Liver (tissue), 9 donors: ENCODE data around the gene CHD5. TPM values are rescaled to one million over a fixed set of nuclear protein-coding genes. Genes with fewer than 3 reads are reported as not detected.

Experiments
- DNase-seq: peaks from one replicate; pipeline ENCODE4 v3.0.0-alpha.2; 2017; ENCODE audit warnings: low spot score
- H3K27ac ChIP-seq, 2 donors: one replicate each; pipeline ENCODE4 v1.7.0; 2013; ENCODE audit warnings: inconsistent platforms in 2 of 2, low read length in 2 of 2, control low read depth in 1 of 2, low read depth in 1 of 2, mild to moderate bottlenecking in 1 of 2
- H3K27me3 ChIP-seq, 4 donors: one replicate each; pipeline versions ENCODE4 v1.6.1 to v1.7.0; 2013; ENCODE audit warnings: low read length in 3 of 4, inconsistent platforms in 1 of 4, mild to moderate bottlenecking in 1 of 4, moderate library complexity in 1 of 4; ENCODE audit not compliant: control insufficient read depth in 4 of 4, insufficient read depth in 4 of 4
- H3K36me3 ChIP-seq, 4 donors: one replicate each; pipeline versions ENCODE4 v1.6.1 to v1.7.0; 2013; ENCODE audit warnings: low read length in 3 of 4, mild to moderate bottlenecking in 3 of 4, low read depth in 1 of 4, moderate library complexity in 1 of 4; ENCODE audit not compliant: control insufficient read depth in 4 of 4, insufficient read depth in 3 of 4
- H3K4me1 ChIP-seq, 4 donors: one replicate each; pipeline versions ENCODE4 v1.6.1 to v1.7.0; 2013; ENCODE audit warnings: low read length in 3 of 4, mild to moderate bottlenecking in 3 of 4, moderate library complexity in 1 of 4; ENCODE audit not compliant: control insufficient read depth in 4 of 4, insufficient read depth in 4 of 4
- H3K4me3 ChIP-seq, 3 donors: one replicate each; pipeline versions ENCODE4 v1.6.1 to v1.7.0; 2013; ENCODE audit warnings: low read length in 3 of 3, control low read depth in 1 of 3, low read depth in 1 of 3, mild to moderate bottlenecking in 1 of 3
- H3K9ac ChIP-seq, 2 donors: one replicate each; pipeline ENCODE4 v1.7.0; 2013; ENCODE audit warnings: low read length in 2 of 2, mild to moderate bottlenecking in 2 of 2, moderate library complexity in 2 of 2, control low read depth in 1 of 2, low read depth in 1 of 2
- H3K9me3 ChIP-seq, 4 donors: one replicate each; pipeline versions ENCODE4 v1.6.1 to v1.7.0; 2013; ENCODE audit warnings: low read length in 3 of 4; ENCODE audit not compliant: control insufficient read depth in 4 of 4
- EGR1 ChIP-seq, 2 donors: IDR thresholded peaks; 2 replicates each; pipeline ENCODE4 v1.6.1; 2016 to 2018; ENCODE audit warnings: antibody characterized with exemption in 2 of 2, low read depth in 2 of 2
- FOXA1 ChIP-seq: IDR thresholded peaks from 2 replicates; pipeline ENCODE4 v1.6.1; 2016; ENCODE audit warnings: antibody characterized with exemption
- FOXA2 ChIP-seq: IDR thresholded peaks from 2 replicates; pipeline ENCODE4 v1.6.1; 2016; ENCODE audit warnings: antibody characterized with exemption
- GABPA ChIP-seq, 2 donors: IDR thresholded peaks in 1 of 2; conservative IDR thresholded peaks in 1 of 2; 2 replicates each; pipeline ENCODE4 v1.6.1; 2016; ENCODE audit warnings: antibody characterized with exemption in 2 of 2, mild to moderate bottlenecking in 1 of 2, moderate library complexity in 1 of 2
- HNF4A ChIP-seq, 2 donors: conservative IDR thresholded peaks; 2 replicates each; pipeline ENCODE4 v1.6.1; 2016; ENCODE audit warnings: antibody characterized with exemption in 2 of 2, mild to moderate bottlenecking in 2 of 2
- HNF4G ChIP-seq: IDR thresholded peaks from 2 replicates; pipeline ENCODE4 v1.6.1; 2016; ENCODE audit warnings: antibody characterized with exemption
- JUND ChIP-seq, 2 donors: IDR thresholded peaks; 2 replicates each; pipeline ENCODE4 v1.6.1; 2016; ENCODE audit warnings: antibody characterized with exemption in 2 of 2
- NR2F2 ChIP-seq: IDR thresholded peaks from 2 replicates; pipeline ENCODE4 v1.6.1; 2016; ENCODE audit warnings: antibody characterized with exemption
- RAD21 ChIP-seq, 2 donors: IDR thresholded peaks; 2 replicates each; pipeline ENCODE4 v1.6.1; 2016; ENCODE audit warnings: antibody characterized with exemption in 2 of 2, mild to moderate bottlenecking in 2 of 2
- RXRA ChIP-seq, 2 donors: IDR thresholded peaks; 2 replicates each; pipeline ENCODE4 v1.6.1; 2017 to 2018; ENCODE audit warnings: antibody characterized with exemption in 2 of 2, mild to moderate bottlenecking in 1 of 2
- SP1 ChIP-seq: IDR thresholded peaks from 2 replicates; pipeline ENCODE4 v1.6.1; 2018; ENCODE audit warnings: antibody characterized with exemption, mild to moderate bottlenecking
- TAF1 ChIP-seq: conservative IDR thresholded peaks from 2 replicates; pipeline ENCODE4 v1.6.1; 2016; ENCODE audit warnings: antibody characterized with exemption, mild to moderate bottlenecking
- YY1 ChIP-seq: IDR thresholded peaks from 2 replicates; pipeline ENCODE4 v1.6.1; 2016; ENCODE audit warnings: antibody characterized with exemption, mild to moderate bottlenecking
- WGBS: extraction: QIAGEN DNeasy Blood & Tissue Kit; methylation state at CpG from one replicate; pipeline ENCODE4 v1.1.7; 2013; 5-methylcytosine and 5-hydroxymethylcytosine counted together
- polyA plus RNA-seq, 2 donors: library from polyadenylated mRNA; stranded (reverse) in 1 of 2; unstranded in 1 of 2; fragments of 200-250 nt in 1 of 2; fragments of >200 nt in 1 of 2; fragmentation: Nextera tagmentation in 1 of 2; extraction: Ambion mirVana in 1 of 2; gene quantifications; one replicate each; pipeline versions ENCODE4 v1.2.1 to v1.2.3, GENCODE V29; 2013 to 2015
- total RNA-seq, 2 donors: library from RNA; depleted of rRNA; stranded (reverse); fragments of >200 nt; gene quantifications; one replicate each; pipeline ENCODE4 v1.2.3, GENCODE V29; 2014
- TF ChIP-seq, protein P1 (sequence below): IDR thresholded peaks from 2 replicates; pipeline ENCODE4 v1.6.1; 2016; ENCODE audit warnings: antibody characterized with exemption
- TF ChIP-seq, protein P2 (sequence below): IDR thresholded peaks from 2 replicates; pipeline ENCODE4 v1.6.1; 2016; ENCODE audit warnings: antibody characterized with exemption
- TF ChIP-seq, protein P3 (sequence below): fragments of 150-350 bp; IDR thresholded peaks from 2 replicates; pipeline ENCODE4 v1.5.1; 2017; ENCODE audit warnings: improper control_type of control experiment, low read depth, low read length; ENCODE audit not compliant: missing input control
- TF ChIP-seq, protein P4 (sequence below): IDR thresholded peaks from 2 replicates; pipeline ENCODE4 v1.6.1; 2016; ENCODE audit warnings: antibody characterized with exemption, mild to moderate bottlenecking
- TF ChIP-seq, protein P5 (sequence below): IDR thresholded peaks from 2 replicates; pipeline ENCODE4 v1.6.1; 2016; ENCODE audit warnings: antibody characterized with exemption
- donor health status: healthy.
- donor health status: healthy.
- donor health status: healthy.
- donor health status: healthy.
- donor health status: healthy.

CHD5 gene
- total and polyA plus RNA-seq, 4 donors: under 0.01 to 0.08 TPM; not detected in 2

DNA sequence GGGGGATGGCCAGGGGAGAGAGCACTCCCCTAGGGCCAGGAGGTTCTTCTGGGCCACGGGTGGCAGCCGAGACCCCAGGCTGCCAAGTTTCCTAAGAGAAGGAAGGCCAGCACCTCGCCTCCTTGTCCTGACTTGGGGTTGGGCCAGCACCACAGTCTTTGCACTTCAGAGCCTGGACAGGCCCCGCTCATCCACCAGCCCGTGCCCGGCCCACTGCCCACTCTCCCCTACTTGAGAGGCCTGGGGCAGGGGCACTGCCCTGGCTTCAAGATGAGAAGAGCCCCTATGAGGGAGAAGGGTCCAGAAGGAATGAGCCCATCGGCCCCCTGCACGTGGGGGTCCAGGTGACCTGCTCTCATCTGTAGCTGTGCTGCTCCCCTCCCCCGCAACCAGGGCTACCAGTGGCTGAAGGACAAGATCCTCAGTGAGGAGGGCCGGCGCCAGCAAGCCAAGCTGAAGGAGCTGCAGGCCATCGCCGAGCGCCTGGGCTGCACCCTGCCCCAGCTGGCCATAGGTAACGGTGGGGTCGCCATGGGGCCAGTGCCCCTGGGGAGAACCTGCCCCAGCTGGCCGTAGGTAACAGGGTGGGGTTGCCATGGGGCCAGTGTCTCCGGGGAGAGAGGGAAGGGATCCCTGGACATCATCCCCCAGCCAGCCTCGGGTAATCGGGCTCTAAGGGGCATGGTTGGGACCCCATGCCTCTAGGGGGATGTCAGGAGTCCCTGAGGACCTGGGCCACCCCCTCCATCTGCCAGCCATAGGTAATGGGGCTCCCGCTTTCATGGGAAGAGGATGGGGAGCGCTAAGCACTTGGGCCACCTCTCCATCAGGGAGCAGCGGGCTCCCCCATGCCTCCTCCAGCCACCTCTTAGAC, 83.6 kb downstream of the CHD5 start:
- Histone ChIP-seq H3K27ac (no peak overlapping the region), H3K4me1 (no peaks in the 10 kb centered on the region), H3K36me3 (no peaks in the 10 kb centered on the region), H3K4me3 (no peak overlapping the region), H3K9ac (no peak overlapping the region), H3K27me3 (no peaks in the 10 kb centered on the region), H3K9me3 (no peaks in the 10 kb centered on the region)
- TF ChIP-seq JUND (IDR thresholded peaks at IDR 0.05) (no peak), SP1 (no peak), RXRA (IDR thresholded peaks at IDR 0.05) (no peak), YY1 (no peak), TAF1 (no peak), FOXA2 (no peak), HNF4G (no peak), RAD21 (IDR thresholded peaks at IDR 0.05) (no peak), GABPA (IDR thresholded peaks at IDR 0.05 in 1 of 2, conservative IDR thresholded peaks at IDR 0.05 in 1 of 2) (no peak), EGR1 (IDR thresholded peaks at IDR 0.05; ENCODE audit: low read depth in 2 of 2) (no peak), HNF4A (conservative IDR thresholded peaks at IDR 0.05) (no peak), FOXA1 (no peak), NR2F2 (no peak)
- TF ChIP-seq, protein P1, sequence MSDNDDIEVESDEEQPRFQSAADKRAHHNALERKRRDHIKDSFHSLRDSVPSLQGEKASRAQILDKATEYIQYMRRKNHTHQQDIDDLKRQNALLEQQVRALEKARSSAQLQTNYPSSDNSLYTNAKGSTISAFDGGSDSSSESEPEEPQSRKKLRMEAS: no peak
- TF ChIP-seq, protein P2, sequence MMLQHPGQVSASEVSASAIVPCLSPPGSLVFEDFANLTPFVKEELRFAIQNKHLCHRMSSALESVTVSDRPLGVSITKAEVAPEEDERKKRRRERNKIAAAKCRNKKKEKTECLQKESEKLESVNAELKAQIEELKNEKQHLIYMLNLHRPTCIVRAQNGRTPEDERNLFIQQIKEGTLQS: no peak
- TF ChIP-seq, protein P3, sequence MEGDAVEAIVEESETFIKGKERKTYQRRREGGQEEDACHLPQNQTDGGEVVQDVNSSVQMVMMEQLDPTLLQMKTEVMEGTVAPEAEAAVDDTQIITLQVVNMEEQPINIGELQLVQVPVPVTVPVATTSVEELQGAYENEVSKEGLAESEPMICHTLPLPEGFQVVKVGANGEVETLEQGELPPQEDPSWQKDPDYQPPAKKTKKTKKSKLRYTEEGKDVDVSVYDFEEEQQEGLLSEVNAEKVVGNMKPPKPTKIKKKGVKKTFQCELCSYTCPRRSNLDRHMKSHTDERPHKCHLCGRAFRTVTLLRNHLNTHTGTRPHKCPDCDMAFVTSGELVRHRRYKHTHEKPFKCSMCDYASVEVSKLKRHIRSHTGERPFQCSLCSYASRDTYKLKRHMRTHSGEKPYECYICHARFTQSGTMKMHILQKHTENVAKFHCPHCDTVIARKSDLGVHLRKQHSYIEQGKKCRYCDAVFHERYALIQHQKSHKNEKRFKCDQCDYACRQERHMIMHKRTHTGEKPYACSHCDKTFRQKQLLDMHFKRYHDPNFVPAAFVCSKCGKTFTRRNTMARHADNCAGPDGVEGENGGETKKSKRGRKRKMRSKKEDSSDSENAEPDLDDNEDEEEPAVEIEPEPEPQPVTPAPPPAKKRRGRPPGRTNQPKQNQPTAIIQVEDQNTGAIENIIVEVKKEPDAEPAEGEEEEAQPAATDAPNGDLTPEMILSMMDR: no peak
- TF ChIP-seq, protein P4, sequence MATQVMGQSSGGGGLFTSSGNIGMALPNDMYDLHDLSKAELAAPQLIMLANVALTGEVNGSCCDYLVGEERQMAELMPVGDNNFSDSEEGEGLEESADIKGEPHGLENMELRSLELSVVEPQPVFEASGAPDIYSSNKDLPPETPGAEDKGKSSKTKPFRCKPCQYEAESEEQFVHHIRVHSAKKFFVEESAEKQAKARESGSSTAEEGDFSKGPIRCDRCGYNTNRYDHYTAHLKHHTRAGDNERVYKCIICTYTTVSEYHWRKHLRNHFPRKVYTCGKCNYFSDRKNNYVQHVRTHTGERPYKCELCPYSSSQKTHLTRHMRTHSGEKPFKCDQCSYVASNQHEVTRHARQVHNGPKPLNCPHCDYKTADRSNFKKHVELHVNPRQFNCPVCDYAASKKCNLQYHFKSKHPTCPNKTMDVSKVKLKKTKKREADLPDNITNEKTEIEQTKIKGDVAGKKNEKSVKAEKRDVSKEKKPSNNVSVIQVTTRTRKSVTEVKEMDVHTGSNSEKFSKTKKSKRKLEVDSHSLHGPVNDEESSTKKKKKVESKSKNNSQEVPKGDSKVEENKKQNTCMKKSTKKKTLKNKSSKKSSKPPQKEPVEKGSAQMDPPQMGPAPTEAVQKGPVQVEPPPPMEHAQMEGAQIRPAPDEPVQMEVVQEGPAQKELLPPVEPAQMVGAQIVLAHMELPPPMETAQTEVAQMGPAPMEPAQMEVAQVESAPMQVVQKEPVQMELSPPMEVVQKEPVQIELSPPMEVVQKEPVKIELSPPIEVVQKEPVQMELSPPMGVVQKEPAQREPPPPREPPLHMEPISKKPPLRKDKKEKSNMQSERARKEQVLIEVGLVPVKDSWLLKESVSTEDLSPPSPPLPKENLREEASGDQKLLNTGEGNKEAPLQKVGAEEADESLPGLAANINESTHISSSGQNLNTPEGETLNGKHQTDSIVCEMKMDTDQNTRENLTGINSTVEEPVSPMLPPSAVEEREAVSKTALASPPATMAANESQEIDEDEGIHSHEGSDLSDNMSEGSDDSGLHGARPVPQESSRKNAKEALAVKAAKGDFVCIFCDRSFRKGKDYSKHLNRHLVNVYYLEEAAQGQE: no peak
- TF ChIP-seq, protein P5, sequence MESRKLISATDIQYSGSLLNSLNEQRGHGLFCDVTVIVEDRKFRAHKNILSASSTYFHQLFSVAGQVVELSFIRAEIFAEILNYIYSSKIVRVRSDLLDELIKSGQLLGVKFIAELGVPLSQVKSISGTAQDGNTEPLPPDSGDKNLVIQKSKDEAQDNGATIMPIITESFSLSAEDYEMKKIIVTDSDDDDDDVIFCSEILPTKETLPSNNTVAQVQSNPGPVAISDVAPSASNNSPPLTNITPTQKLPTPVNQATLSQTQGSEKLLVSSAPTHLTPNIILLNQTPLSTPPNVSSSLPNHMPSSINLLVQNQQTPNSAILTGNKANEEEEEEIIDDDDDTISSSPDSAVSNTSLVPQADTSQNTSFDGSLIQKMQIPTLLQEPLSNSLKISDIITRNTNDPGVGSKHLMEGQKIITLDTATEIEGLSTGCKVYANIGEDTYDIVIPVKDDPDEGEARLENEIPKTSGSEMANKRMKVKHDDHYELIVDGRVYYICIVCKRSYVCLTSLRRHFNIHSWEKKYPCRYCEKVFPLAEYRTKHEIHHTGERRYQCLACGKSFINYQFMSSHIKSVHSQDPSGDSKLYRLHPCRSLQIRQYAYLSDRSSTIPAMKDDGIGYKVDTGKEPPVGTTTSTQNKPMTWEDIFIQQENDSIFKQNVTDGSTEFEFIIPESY: no peak
- DNase-seq: no peak
- 86% methylated on average over 23 of the region's 23 CpGs for WGBS
